Activated CD4-positive, alpha-beta T cell treated with anti-CD3 and anti-CD28 coated beads, Interleukin-10, Interleukin-2, amounts not matched to agents 100 ng/mL and 50 ng/mL, durations not matched to agents 16 hours and 8 hours (primary cell): ENCODE data around the gene SULT1C4.
"Not testable (repeated sequence)": the region's sequence is repeated elsewhere in the genome, so short reads cannot be mapped to it uniquely, and the experiment has no call there.

Experiments
- DNase-seq: peaks from one replicate; pipeline ENCODE4 v3.0.0-alpha.2; 2020

The SULT1C4 gene

DNA sequence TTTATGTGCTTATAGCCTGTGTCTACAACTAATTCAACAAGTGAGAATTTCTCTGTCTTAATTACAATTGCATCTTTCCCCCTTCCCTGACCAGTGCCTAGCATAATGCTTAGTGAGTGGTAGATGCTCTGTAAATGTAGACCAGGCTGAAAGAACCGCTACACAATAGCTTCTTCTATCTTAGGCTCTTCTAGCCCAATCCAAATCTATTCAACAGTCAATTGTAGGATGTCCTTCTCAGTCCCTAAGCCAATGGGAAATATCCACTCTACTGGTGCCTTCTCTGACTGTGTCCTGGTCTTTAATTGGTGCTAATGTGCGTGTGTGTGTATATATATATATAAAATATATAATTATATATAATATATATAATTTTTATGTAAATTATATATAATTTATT is 37.2 kb downstream of the SULT1C4 start:
- DNase-seq, result no peak

DNA sequence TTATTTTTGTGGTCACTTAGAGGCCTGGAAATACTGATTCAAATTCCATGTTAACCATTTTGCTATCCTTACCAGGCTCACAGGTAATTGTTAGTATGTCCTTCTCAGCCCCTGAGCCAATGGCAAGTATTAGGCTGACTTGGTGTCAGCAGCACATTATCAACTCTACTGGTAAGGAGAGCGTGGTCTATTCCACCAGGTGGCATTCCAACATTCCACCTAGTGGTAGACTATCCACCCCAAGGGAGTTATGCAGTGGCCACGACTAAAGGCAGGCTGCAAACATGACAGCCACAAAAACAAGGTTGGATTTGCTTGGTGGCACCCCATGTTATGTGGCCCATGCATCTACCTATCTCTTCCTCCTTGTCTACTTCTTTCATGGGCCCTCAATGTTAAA is 39.5 kb downstream of the SULT1C4 start:
- no peak for DNase-seq

DNA sequence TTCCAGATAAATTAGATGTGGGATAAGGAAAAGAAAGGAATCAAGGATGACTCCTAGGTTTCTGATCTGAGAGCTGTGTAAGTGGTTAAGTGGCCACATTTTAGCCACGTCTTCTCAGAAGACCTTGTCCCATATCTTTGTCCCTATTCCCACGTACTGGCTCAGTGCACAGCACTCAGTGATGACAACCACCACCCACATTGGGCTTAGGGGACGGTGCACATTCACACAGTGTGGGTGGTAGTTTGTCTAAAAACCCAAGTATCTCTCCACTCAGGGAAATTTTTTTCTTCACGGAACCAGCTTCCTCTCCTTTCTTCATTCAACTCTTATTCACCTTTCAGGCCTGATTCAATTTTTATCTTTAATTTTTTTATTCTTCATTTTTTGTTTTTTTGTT is 40.7 kb downstream of the SULT1C4 start:
- DNase-seq, result no peak

DNA sequence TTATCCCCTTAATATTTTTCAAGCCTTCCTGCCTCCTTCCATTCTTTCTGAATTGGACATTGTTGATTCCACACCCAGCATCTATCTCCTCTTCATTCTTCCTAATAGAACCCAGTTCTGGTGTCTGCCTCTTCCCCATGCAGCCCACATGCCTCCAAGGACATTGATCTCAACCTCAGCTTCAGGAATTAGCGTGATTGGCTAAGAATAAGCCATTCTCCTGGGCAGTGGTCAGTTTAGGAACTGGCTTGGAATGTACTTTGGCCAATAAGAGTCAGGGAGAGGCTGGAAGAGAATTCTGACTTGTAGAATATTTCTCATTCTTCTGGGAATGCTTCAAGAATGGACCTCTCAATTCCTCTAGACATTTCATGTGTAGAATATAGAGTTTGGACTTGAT is 45.3 kb downstream of the SULT1C4 start:
- no peak for DNase-seq

DNA sequence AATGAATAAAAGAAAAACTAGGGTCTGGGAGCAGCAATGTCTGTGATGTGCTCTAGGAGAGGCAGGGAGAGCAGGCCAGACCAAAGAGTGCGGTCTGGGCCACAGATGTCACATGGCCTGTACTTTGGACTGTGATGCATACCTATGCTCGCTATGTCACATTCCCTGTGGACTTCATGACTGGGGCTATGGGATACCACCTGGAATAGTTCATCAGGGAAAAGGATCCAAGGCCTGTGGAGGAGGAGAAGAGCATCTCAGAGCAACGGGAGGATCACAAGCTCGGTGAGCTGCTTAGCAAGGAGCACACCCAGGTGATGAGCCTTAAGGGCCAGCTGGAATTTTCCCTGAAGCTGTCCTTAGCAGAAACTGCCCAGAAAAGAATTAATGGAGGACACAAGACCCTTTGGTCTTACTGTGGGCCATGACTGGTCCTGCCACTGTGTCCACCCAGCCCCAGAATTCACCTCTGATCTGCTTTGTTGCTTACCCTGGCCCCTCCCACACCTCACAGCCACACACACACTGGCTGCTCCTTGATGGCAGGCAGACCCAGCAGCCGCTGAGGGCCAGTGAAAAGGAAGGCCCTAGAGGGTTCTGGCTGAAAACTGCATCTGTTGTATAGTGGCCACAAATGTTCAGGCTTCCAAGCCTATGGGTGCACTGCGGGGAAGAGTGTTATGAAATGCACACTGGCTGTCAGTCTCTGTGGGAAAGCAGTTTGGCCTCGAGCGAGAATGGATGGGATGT is 45.9 kb downstream of the SULT1C4 start:
- DNase-seq, result no peak

DNA sequence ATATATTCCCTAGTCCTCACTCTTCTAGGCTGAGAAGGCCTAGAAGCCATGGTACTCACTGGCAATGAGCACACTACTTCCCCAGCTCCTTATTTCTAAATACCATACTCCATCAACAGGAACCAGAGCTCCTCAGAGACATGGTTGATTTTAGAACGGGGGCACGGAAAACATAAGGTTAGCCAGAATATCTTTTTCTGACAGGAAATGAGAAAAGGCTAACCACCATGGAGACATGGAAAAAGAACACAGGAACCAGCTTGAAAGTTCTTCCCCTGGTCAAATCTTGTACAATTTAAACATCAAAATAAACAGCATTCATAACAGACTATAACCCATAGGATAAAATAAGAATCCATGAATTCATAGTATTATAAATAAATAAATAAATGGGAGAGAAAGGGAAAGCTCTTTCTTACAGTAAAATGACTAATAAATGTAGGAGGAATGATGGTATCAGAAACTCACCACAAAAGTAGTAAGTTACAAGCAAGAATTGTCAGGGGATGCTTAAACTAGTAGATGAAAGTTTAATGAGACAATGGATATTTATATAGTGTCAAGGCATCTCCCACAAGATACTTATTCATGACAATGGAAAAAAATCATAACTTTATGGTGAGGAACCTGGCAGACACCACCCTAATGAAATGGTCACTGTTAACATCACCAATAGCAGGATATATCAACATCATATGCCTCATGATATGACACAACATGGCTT is 50.7 kb downstream of the SULT1C4 start:
- no peak for DNase-seq

DNA sequence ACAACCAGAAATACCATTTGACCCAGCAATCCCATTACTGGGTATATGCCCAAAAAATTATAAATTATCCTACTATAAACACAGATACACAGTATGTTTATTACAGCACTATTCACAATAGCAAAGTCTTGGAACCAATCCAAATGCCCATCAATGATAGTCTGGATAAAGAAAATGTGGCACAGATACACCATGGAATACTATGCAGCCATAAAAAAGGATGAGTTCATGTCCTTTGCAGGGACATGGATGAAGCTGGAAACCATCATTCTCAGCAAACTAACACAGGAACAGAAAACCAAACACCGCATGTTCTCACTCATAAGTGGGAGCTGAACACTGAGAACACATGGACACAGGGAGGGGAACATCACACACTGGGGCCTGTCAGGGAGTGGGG is 57.8 kb downstream of the SULT1C4 start:
- DNase-seq, result not testable (repeated sequence)

DNA sequence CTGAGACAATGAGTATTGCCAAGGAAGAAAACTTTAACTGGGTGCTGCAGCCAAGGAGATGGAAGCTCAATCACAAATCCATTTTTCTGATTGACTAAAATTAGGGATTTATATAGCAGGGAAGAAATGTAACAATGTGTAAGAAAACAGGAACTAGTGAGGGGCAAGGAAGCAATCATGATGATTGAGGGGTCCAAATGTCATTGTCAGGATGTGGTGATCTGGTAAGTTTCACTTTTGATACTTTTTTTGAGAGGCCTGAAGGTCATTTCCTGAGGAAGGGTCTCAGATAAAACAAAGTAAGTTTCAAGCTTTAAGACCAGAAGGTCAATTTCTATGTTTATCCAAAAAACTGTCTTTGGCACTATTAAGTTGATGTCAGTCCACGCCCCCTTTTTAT is 59.2 kb downstream of the SULT1C4 start:
- DNase-seq, result no peak
